ENCODE measurements around the gene TMSB4X.

- TF ChIP-seq CTCF (IDR thresholded peaks at IDR 0.05) (no peak), POLR2A (IDR thresholded peaks at IDR 0.05) (no peak), POLR2AphosphoS5 (IDR thresholded peaks at IDR 0.05) (no peak), EP300 (IDR thresholded peaks at IDR 0.05) (no peak)
Observed at GRCh38 chrX:12936947-12937346, 38.0 kb upstream of the TMSB4X start.
